Fibroblast of lung (primary cell): ENCODE results near the gene COX6A1. TPM values are rescaled to one million over a fixed set of nuclear protein-coding genes. Genes with fewer than 3 reads are reported as not detected.

Experiments
- DNase-seq, 2 donors: peaks; one replicate each; pipeline versions ENCODE4 v3.0.0 to v3.0.0-alpha.2; 2010; ENCODE audit warnings: low read depth in 2 of 2
- H2AFZ ChIP-seq: 2 replicates; pipeline ENCODE4 v1.5.1; 2012; ENCODE audit warnings: low read length, control low read depth, inconsistent platforms
- H3K27ac ChIP-seq: 2 replicates; pipeline ENCODE4 v1.5.1; 2011; ENCODE audit warnings: low read length, control low read depth; ENCODE audit not compliant: insufficient read depth
- H3K27me3 ChIP-seq: 2 replicates; pipeline ENCODE4 v1.5.1; 2011; ENCODE audit warnings: mild to moderate bottlenecking, low read length; ENCODE audit not compliant: control insufficient read depth, insufficient read depth
- H3K36me3 ChIP-seq: 2 replicates; pipeline ENCODE4 v1.5.1; 2011; ENCODE audit warnings: low read length; ENCODE audit not compliant: control insufficient read depth, insufficient read depth
- H3K4me1 ChIP-seq: 2 replicates; pipeline ENCODE4 v1.5.1; 2011; ENCODE audit warnings: low read length; ENCODE audit not compliant: control insufficient read depth, insufficient read depth; ENCODE audit errors: extremely low read depth
- H3K4me2 ChIP-seq: 2 replicates; pipeline ENCODE4 v1.5.1; 2011; ENCODE audit warnings: low read length, control low read depth; ENCODE audit not compliant: insufficient read depth; ENCODE audit errors: extremely low read depth
- H3K4me3 ChIP-seq, 4 experiments: fragments of 200-600 bp in 1 of 4; sonication (generic) in 1 of 4; replicated peaks in 1 of 4; 2 replicates each; pipeline ENCODE4 v1.5.1; 2011 to 2016; ENCODE audit warnings: low read length in 4 of 4, low read depth in 3 of 4, mild to moderate bottlenecking in 3 of 4, control low read depth in 2 of 4, inconsistent platforms in 1 of 4, mixed read lengths in 1 of 4; ENCODE audit not compliant: insufficient read depth in 1 of 4; ENCODE audit errors: control extremely low read depth in 1 of 4
- H3K79me2 ChIP-seq: 2 replicates; pipeline ENCODE4 v1.5.1; 2012; ENCODE audit warnings: mild to moderate bottlenecking, low read length, inconsistent platforms; ENCODE audit not compliant: control insufficient read depth, insufficient read depth
- H3K9ac ChIP-seq: 2 replicates; pipeline ENCODE4 v1.5.1; 2011; ENCODE audit warnings: mild to moderate bottlenecking, low read length, control low read depth; ENCODE audit not compliant: insufficient read depth
- H3K9me3 ChIP-seq: 2 replicates; pipeline ENCODE4 v1.5.1; 2012; ENCODE audit warnings: low read depth, low read length; ENCODE audit not compliant: control insufficient read depth, insufficient read depth
- H4K20me1 ChIP-seq: 2 replicates; pipeline ENCODE4 v1.5.1; 2011; ENCODE audit warnings: low read length; ENCODE audit not compliant: control insufficient read depth, insufficient read depth; ENCODE audit errors: extremely low read depth
- CTCF ChIP-seq, 2 donors: IDR thresholded peaks in 1 of 2; conservative IDR thresholded peaks in 1 of 2; 1 replicate in 1 of 2; 2 replicates in 1 of 2; pipeline ENCODE4 v1.5.1; 2011 to 2012; ENCODE audit warnings: low read length in 2 of 2, control low read depth in 1 of 2, inconsistent platforms in 1 of 2, low read depth in 1 of 2, mild to moderate bottlenecking in 1 of 2
- EZH2 ChIP-seq: IDR thresholded peaks from 2 replicates; pipeline ENCODE4 v1.5.1; 2012; ENCODE audit warnings: low read length, control low read depth, mild to moderate bottlenecking; ENCODE audit errors: missing control alignments
- polyA plus RNA-seq, 2 donors: library from polyadenylated mRNA; depleted of rRNA in 1 of 2; stranded (reverse) in 1 of 2; unstranded in 1 of 2; fragments of >200 nt; gene quantifications; 2 replicates each; pipeline ENCODE4 v1.2.1, GENCODE V29; 2011 to 2012; ENCODE audit warnings: missing spikeins in 1 of 2
- total RNA-seq: library from RNA; depleted of rRNA; stranded (reverse); fragments of >200 nt; gene quantifications from 2 replicates; pipeline ENCODE4 v1.2.1, GENCODE V29; 2014

Gene COX6A1
- total and polyA plus RNA-seq, 2 donors (not counting 1 experiment from before 2014, with no cell fraction given): 312 to 512 TPM

- Histone ChIP-seq H4K20me1 (no peaks in the 10 kb centered on the region), H3K27ac (no peak overlapping the region), H3K36me3 (no peaks in the 10 kb centered on the region), H3K27me3 (peaks cover 2% of the 10 kb centered on the region), H3K4me1 (no peaks in the 10 kb centered on the region), H3K9ac (no peak overlapping the region), H3K4me3 (no peak overlapping the region), H3K79me2 (no peaks in the 10 kb centered on the region), H3K4me2 (no peak overlapping the region), H3K9me3 (no peaks in the 10 kb centered on the region), H2AFZ (no peak overlapping the region)
- no peak for TF ChIP-seq EZH2
- DNase-seq: no peak
These were observed 19.9 kb upstream of the COX6A1 start for GRCh38 chr12:120417917-120418580.

- Histone ChIP-seq H3K4me3 (no peak overlapping the region), H3K4me1 (no peaks in the 10 kb centered on the region), H3K4me2 (no peak overlapping the region), H3K27me3 (peaks cover 4% of the 10 kb centered on the region), H3K79me2 (no peaks in the 10 kb centered on the region), H3K27ac (no peak overlapping the region), H4K20me1 (no peaks in the 10 kb centered on the region), H2AFZ (no peak overlapping the region), H3K9ac (no peak overlapping the region), H3K9me3 (no peaks in the 10 kb centered on the region), H3K36me3 (no peaks in the 10 kb centered on the region)
- no peak for DNase-seq
- TF ChIP-seq EZH2: no peak
- TF ChIP-seq CTCF (conservative IDR thresholded peaks at IDR 0.05 in 1 of 2, IDR thresholded peaks at IDR 0.05 in 1 of 2; ENCODE audit: low read depth in 1 of 2, low read length in 2 of 2): no peak
These were observed 16.2 kb upstream of the COX6A1 start for GRCh38 chr12:120421701-120422100.

- no peaks in the 10 kb centered on the region for H3K9me3 ChIP-seq
- no peaks in the 10 kb centered on the region for H3K4me1 ChIP-seq
- no peak for DNase-seq
- H3K9ac ChIP-seq: no peak overlapping the region
- no peak overlapping the region for H3K27ac ChIP-seq
- H3K79me2 ChIP-seq: no peaks in the 10 kb centered on the region
- no peaks in the 10 kb centered on the region for H3K36me3 ChIP-seq
- H2AFZ ChIP-seq: no peak overlapping the region
- H4K20me1 ChIP-seq: no peaks in the 10 kb centered on the region
- TF ChIP-seq EZH2 (no peak), CTCF (conservative IDR thresholded peaks at IDR 0.05 in 1 of 2, IDR thresholded peaks at IDR 0.05 in 1 of 2; ENCODE audit: low read depth in 1 of 2, low read length in 2 of 2) (no peak)
- no peak overlapping the region for H3K4me3 ChIP-seq
- peaks cover 2% of the 10 kb centered on the region for H3K27me3 ChIP-seq
- no peak overlapping the region for H3K4me2 ChIP-seq
These were observed 14.9 kb upstream of the COX6A1 start for GRCh38 chr12:120422892-120423456.
